NCI-H1092 (cell line): ENCODE measurements around the gene KCTD19.

Source experiments
- DNase-seq: peaks from one replicate; lab custom pipeline; 2025; lab: John Stamatoyannopoulos, UW

The KCTD19 gene

GRCh38 chr16:67242138-67242730, 84.3 kb downstream of the KCTD19 start:
- DNase-seq = no peak

GRCh38 chr16:67241008-67241900, 85.3 kb downstream of the KCTD19 start:
- DNase-seq = no peak

- no peak for DNase-seq
These were observed 86.0 kb downstream of the KCTD19 start for GRCh38 chr16:67240506-67240905.
